Testis (tissue), 3 donors: ENCODE measurements around the gene RABGAP1L. TPM values are rescaled to one million over a fixed set of nuclear protein-coding genes. Genes with fewer than 3 reads are reported as not detected.

Experiments used
- DNase-seq: peaks from one replicate; pipeline ENCODE4 v3.0.0-alpha.2; 2019
- H3K27ac ChIP-seq, 2 donors: fragments of 200-600 bp; sonication (generic); one replicate each; pipeline ENCODE4 v1.5.1; 2019
- H3K27me3 ChIP-seq: fragments of 200-600 bp; sonication (generic); one replicate; pipeline ENCODE4 v1.5.1; 2019
- H3K36me3 ChIP-seq: fragments of 200-600 bp; sonication (generic); one replicate; pipeline ENCODE4 v1.5.1; 2017; ENCODE audit warnings: low read depth; ENCODE audit errors: missing control alignments
- H3K4me1 ChIP-seq: fragments of 200-600 bp; sonication (generic); one replicate; pipeline ENCODE4 v1.5.1; 2019
- H3K4me3 ChIP-seq, 2 donors: fragments of 200-600 bp; sonication (generic); one replicate each; pipeline ENCODE4 v1.5.1; 2017 to 2019
- H3K9me3 ChIP-seq: fragments of 200-600 bp; sonication (generic); one replicate; pipeline ENCODE4 v1.5.1; 2017
- POLR2A ChIP-seq: fragments of 450-650 bp; IDR thresholded peaks from one replicate; pipeline ENCODE4 v1.6.1; 2017; ENCODE audit warnings: antibody characterized with exemption, mild to moderate bottlenecking, moderate library complexity
- WGBS, 2 donors: methylation state at CpG; one replicate each; pipeline ENCODE4 v1.1.5; 2018; 5-methylcytosine and 5-hydroxymethylcytosine counted together
- intact Hi-C: fragments of 100-400 bp; cut with DNase I; formaldehyde crosslinking; loops from one replicate; pipeline ENCODE4 v1.15.1; 2023; ENCODE audit warnings: low total_unique reads
- polyA plus RNA-seq: library from polyadenylated mRNA; stranded (reverse); fragments of 350-450 nt; fragmentation: Illumina TruSeq; extraction: RNeasy Lipid Tissue Mini Kit (QIAGEN cat#74804); gene quantifications from one replicate; pipeline ENCODE4 v1.2.3, GENCODE V29; 2014; ENCODE audit warnings: low read depth, low replicate concordance; ENCODE audit not compliant: insufficient read depth
- total RNA-seq, 2 donors: library from RNA; depleted of rRNA; stranded (reverse); fragments of >200 nt; gene quantifications; one replicate each; pipeline ENCODE4 v1.2.3, GENCODE V29; 2016
- TF ChIP-seq, protein P1 (sequence below), 3 experiments: fragments of 450-650 bp in 2 of 3; fragments of 200-600 bp in 1 of 3; sonication (generic) in 1 of 3; IDR thresholded peaks; one replicate each; pipeline ENCODE4 v1.5.1; 2016 to 2019; ENCODE audit warnings: antibody characterized with exemption in 3 of 3, mild to moderate bottlenecking in 2 of 3, moderate library complexity in 1 of 3

RABGAP1L gene
- total and polyA plus RNA-seq, 3 donors from 2014 or later = 40.5 to 53.1 (median 49.5) TPM

DNA sequence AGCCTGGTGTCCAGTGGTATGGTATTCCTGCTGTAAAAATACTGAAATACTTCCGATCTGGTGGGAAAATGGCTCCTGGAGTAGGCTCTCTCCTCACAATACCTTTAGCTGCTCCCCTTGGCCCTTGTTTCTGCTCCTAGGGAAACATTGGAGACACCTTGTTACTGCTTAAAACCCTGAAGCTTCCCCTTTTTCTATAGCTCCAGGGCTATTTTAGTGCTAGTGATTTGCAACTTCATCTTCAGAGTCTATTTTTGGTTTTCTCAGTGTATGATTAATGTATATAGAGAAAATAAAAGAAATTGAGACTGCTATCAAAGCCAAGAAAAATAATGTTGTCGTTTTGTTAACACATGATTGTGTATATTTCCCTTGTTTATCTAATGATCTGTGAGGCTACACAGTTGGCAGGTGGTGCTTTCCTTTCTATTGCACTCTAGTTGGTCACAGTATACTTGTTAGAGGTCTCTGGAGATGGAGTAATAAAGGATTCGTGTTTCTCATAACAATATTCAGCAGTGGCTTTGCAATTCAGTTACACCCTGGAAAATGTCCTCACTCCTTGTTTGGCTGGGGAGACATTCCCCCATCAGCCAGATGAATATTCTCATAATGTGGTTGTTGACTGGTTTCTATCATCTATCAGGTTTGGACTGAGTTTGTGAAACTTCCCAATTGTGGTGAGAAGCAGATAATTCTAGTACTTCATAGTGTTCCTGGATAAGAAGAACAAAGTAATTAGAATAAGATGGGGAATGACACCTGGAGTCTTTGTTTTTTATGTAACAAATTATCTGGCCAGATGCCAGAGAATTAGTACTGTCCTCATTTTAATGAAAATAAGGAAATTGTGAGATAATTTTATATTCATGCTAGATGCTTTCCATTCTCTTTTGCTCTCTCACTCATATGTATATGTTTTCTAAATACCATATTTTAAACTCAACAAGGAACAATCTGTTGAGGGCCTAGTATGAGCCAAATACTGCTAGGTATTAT is 795.6 kb downstream of the RABGAP1L start:
- WGBS, 2 donors = 64 to 65% methylated on average over 3 of the region's 3 CpGs
- H3K27ac ChIP-seq = no peak overlapping the region
- H3K27me3 ChIP-seq = no peaks in the 10 kb centered on the region
- TF ChIP-seq POLR2A = no peak
- TF ChIP-seq, protein P1, sequence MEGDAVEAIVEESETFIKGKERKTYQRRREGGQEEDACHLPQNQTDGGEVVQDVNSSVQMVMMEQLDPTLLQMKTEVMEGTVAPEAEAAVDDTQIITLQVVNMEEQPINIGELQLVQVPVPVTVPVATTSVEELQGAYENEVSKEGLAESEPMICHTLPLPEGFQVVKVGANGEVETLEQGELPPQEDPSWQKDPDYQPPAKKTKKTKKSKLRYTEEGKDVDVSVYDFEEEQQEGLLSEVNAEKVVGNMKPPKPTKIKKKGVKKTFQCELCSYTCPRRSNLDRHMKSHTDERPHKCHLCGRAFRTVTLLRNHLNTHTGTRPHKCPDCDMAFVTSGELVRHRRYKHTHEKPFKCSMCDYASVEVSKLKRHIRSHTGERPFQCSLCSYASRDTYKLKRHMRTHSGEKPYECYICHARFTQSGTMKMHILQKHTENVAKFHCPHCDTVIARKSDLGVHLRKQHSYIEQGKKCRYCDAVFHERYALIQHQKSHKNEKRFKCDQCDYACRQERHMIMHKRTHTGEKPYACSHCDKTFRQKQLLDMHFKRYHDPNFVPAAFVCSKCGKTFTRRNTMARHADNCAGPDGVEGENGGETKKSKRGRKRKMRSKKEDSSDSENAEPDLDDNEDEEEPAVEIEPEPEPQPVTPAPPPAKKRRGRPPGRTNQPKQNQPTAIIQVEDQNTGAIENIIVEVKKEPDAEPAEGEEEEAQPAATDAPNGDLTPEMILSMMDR (IDR thresholded peaks at IDR 0.05) = no peak
- H3K9me3 ChIP-seq = no peaks in the 10 kb centered on the region
- no peaks in the 10 kb centered on the region for H3K36me3 ChIP-seq
- H3K4me1 ChIP-seq = no peaks in the 10 kb centered on the region
- DNase-seq = no peak
- intact Hi-C loops = no loop called here
- no peak overlapping the region for H3K4me3 ChIP-seq

DNA sequence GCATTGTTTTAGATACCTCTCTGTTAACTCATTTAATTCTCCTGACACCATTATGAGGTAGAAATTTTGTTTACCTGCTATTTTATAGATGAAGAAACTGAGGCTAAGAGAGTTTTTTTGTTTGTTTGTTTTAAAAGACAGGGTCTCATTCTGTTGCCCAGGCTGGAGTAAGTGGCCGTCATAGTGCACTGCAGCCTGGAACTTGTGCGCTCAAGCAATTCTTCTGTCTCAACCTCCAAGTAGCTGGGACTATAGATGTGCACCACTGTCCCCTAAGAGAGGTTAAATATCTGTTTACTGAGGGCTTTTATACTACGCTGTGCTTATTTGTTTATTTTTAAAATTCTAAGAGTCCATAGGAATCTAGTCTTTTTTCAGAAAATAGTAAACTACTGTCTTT is 796.8 kb downstream of the RABGAP1L start:
- no peak for DNase-seq
- Histone ChIP-seq H3K9me3 (no peaks in the 10 kb centered on the region), H3K4me3 (no peak overlapping the region), H3K4me1 (no peaks in the 10 kb centered on the region), H3K27me3 (no peaks in the 10 kb centered on the region), H3K36me3 (no peaks in the 10 kb centered on the region), H3K27ac (no peak overlapping the region)
- WGBS, 2 donors = 90 to 96% methylated on average over 3 of the region's 3 CpGs
- intact Hi-C loops = no loop called here
- TF ChIP-seq, protein P1 (IDR thresholded peaks at IDR 0.05) = no peak
- no peak for TF ChIP-seq POLR2A

- intact Hi-C loops = no loop called here
- no peaks in the 10 kb centered on the region for H3K4me1 ChIP-seq
- no peak overlapping the region for H3K27ac ChIP-seq
- no peak overlapping the region for H3K4me3 ChIP-seq
- DNase-seq = no peak
- TF ChIP-seq POLR2A = no peak
- TF ChIP-seq, protein P1 (IDR thresholded peaks at IDR 0.05) = no peak
- H3K36me3 ChIP-seq = no peaks in the 10 kb centered on the region
- H3K9me3 ChIP-seq = no peaks in the 10 kb centered on the region
- no peaks in the 10 kb centered on the region for H3K27me3 ChIP-seq
Observed at GRCh38 chr1:174956976-174957375, 797.7 kb downstream of the RABGAP1L start.

- H3K36me3 ChIP-seq = no peaks in the 10 kb centered on the region
- TF ChIP-seq, protein P1 (IDR thresholded peaks at IDR 0.05) = no peak
- no peak for TF ChIP-seq POLR2A
- intact Hi-C loops = no loop called here
- DNase-seq = no peak
- H3K9me3 ChIP-seq = no peaks in the 10 kb centered on the region
- H3K27ac ChIP-seq = no peak overlapping the region
- H3K4me1 ChIP-seq = no peaks in the 10 kb centered on the region
- H3K4me3 ChIP-seq = no peak overlapping the region
- no peaks in the 10 kb centered on the region for H3K27me3 ChIP-seq
Observed at GRCh38 chr1:174957829-174958228, 798.5 kb downstream of the RABGAP1L start.
